ENCODE results near the gene BRD7.

BRD7 gene

DNA sequence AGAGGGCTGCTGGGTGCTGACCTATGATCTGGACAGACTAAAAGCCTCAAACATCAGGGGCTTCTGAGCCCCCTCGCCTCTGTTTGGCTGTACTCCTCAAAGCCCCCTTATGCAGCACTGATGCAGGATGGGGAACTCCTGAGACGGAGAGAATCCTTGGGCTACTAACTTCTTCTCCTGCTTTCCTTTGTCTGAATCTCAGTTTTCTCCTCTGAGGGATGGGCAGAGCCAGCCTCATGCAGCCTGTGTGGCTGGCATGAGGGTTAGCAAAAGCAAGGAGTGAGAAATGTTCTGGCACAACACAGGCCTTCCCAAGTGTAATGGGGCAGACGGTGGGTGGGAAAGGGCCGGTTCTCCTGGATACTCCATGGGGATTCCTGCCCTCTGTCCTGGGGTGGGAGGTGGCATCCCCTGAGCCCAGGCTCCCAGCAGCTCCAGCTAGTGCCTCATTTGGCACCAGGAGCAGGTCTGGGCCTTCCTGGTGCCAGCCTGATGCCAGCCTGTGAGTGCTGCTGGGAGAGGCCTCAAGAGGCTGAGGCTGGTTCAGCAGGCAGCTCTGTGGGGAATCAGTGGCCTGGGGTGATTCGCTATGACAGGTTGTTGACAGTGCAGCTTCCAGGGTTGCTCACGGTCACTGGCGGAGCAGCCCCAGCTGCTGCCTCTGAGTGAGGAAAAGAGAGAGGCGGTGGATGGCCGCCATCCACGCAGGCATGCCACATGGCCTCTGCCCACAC, 4.0 kb upstream of the BRD7 start:
- TF ChIP-seq, protein P1, sequence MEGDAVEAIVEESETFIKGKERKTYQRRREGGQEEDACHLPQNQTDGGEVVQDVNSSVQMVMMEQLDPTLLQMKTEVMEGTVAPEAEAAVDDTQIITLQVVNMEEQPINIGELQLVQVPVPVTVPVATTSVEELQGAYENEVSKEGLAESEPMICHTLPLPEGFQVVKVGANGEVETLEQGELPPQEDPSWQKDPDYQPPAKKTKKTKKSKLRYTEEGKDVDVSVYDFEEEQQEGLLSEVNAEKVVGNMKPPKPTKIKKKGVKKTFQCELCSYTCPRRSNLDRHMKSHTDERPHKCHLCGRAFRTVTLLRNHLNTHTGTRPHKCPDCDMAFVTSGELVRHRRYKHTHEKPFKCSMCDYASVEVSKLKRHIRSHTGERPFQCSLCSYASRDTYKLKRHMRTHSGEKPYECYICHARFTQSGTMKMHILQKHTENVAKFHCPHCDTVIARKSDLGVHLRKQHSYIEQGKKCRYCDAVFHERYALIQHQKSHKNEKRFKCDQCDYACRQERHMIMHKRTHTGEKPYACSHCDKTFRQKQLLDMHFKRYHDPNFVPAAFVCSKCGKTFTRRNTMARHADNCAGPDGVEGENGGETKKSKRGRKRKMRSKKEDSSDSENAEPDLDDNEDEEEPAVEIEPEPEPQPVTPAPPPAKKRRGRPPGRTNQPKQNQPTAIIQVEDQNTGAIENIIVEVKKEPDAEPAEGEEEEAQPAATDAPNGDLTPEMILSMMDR (IDR thresholded peaks at IDR 0.05; ENCODE audit: extremely low read depth, insufficient read depth, missing control alignments), result no peak
- DNase-seq (ENCODE audit: low spot score), result no peak
- in situ Hi-C loops (cut with MboI; ENCODE audit: low pct_unique_long_range_greater_than_20kb, low sequenced_read_pairs, unreplicated experiment), result loop anchor here (10.0 to 25.0 kb wide), 2 partner anchors 132 to 415 kb away; no protein-coding TSS in a partner anchor

DNA sequence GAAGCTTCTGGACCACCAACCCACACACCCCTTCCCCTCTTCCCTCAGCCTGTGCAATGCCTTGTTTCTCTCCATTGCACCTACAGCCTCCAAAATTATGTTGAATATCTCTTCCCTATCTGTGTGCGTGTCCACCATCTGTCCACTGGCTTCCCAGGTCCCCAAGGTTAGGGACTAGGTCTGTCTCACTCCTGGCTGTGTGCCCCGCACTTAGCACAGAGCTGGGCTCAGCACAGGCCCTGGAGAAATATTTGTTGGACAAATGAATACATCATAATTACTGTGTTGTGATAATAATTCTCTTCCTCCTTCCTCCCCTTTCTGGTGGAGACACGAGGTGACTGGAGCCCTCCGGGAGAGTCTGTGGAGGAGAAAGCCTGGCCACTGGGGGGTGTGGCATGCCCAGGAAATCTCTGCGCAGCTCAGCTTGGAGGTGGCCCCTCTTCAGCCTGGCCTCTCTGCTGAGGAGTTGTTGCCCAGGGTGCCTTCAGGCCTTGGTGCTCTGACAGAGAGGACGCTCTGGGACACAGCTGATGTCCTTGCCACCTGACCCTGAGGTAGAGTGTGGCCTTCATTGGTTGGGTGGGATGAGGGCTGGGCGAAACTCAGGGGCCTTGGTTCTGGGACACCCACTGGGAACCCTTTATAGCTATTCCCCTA, 3.3 kb upstream of the BRD7 start:
- in situ Hi-C loops (cut with MboI; ENCODE audit: low pct_unique_long_range_greater_than_20kb, low sequenced_read_pairs, unreplicated experiment), result loop anchor here (10.0 to 25.0 kb wide), 2 partner anchors 133 to 415 kb away; no protein-coding TSS in a partner anchor
- no peak for DNase-seq (ENCODE audit: low spot score)

DNA sequence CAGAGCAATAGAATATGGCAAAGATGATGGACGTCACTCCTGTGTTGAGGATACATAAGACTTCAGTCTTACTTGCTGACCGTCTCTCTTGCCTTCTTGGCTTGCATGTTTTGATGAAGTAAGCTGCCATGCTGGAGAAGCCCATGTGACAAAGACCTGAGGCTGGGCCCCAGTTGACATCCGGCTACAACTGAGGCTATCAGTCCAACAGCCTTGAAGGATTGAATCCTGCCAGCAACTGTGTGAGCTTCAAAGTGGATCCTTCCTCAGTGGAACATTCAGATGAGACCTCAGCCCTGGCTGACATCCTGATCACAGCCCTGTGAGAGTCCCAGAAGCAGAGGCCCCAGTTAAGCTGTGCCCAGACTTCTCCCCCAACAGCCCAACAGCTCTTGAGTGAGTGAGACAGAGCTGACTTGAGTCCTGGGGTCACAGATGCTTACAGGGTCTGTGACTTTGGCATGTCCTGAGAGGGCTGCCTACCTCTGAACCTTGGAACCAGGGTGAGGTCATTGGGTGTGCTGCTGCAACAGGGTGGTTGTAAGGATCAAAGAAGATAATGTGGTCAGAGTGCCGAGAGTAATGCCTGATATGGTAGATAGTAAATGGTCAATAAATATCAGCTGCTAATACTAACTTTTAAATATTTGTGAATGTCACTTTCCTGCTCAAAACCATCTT, 2.4 kb upstream of the BRD7 start:
- in situ Hi-C loops (cut with MboI; ENCODE audit: low pct_unique_long_range_greater_than_20kb, low sequenced_read_pairs, unreplicated experiment), result loop anchor here (10.0 to 25.0 kb wide), 2 partner anchors 134 to 416 kb away; no protein-coding TSS in a partner anchor
- no peak for DNase-seq (ENCODE audit: low spot score)
- TF ChIP-seq, protein P1 (IDR thresholded peaks at IDR 0.05; ENCODE audit: extremely low read depth, insufficient read depth, missing control alignments), result no peak

More for the DNA sequence above, 3.3 kb upstream of the BRD7 start:
- TF ChIP-seq, protein P1 (IDR thresholded peaks at IDR 0.05; ENCODE audit: extremely low read depth, insufficient read depth, missing control alignments), result peak; percentile 27

DNA sequence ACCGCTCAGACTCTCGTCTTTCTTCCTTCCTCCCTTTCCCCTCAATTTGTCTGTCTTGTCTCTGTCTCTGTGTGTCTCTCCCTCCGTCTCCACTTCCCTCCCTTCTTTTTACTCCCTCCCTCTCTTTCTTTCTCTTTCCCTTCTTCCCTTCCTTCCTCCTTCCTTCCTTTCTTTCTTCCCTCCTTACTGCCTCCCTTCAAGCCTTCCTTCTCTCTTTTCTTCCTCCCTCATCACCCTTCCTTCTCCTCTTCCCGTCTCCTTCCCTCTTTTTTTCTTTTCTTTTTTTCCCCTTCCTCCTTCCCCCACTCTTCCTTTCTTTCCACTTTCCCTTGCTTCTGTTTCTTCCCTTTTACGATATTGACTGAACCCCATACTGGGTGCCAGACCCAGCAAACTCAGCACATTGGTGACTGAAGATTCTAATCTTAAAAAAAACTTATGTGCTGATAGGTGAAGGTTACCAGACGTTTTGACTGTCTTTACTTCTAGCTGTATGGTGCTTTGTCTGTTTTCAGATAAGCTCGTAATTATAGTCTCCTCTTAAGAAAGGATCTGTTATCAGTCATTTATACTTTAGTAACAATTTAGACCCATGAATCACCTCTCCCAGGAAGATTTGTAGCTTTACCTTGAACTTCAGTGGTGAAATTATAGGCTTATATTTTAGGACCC, 481 bp upstream of the BRD7 start:
- DNase-seq (ENCODE audit: low spot score), result no peak
- TF ChIP-seq, protein P1 (IDR thresholded peaks at IDR 0.05; ENCODE audit: extremely low read depth, insufficient read depth, missing control alignments), result no peak
- in situ Hi-C loops (cut with MboI; ENCODE audit: low pct_unique_long_range_greater_than_20kb, low sequenced_read_pairs, unreplicated experiment), result loop anchor here (10.0 to 25.0 kb wide), 2 partner anchors 296 to 418 kb away; no protein-coding TSS in a partner anchor

DNA sequence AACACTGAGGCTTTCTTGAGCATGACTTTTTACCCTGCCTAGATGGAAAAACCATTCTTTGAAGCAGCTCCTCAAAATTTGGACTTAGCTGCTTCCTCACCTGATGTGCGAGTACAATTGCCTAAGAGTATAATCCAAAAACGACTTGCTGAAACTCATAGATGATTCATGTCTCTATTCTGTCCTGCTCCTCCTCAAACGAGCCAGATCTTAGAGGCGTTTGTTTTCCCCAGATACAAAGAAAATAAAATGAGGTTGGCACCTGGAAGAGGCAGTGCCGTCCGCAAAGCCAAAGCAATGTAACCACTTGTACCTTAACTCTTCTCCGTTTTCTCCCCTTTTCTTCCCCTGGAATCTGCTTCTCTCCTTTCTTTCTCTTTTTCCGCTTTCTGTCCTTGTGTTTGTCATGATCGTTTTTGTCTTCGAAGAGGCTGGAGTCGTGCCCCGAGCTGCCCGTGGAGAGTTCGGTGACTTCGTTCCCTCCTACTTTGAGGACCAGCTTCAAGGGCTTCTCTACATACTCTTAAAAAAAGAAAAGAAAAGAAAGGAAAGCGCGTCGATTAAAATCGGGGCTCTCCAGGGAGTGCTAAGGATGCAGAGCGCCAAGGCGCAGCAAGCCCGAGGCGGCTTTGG, 895 bp downstream of the BRD7 start:
- in situ Hi-C loops (cut with MboI; ENCODE audit: low pct_unique_long_range_greater_than_20kb, low sequenced_read_pairs, unreplicated experiment), result loop anchor here (10.0 to 25.0 kb wide), 2 partner anchors 297 to 419 kb away; no protein-coding TSS in a partner anchor

More for the DNA sequence above, 895 bp downstream of the BRD7 start:
- DNase-seq (ENCODE audit: low spot score), result no peak
- TF ChIP-seq, protein P1 (IDR thresholded peaks at IDR 0.05; ENCODE audit: extremely low read depth, insufficient read depth, missing control alignments), result no peak
